Activated naive CD4-positive, alpha-beta T cell treated with anti-CD3 and anti-CD28 coated beads, Interleukin-2, amount 10 ng/mL, durations not matched to agents 7 days and 5 days (primary cell): ENCODE data around the gene SLC50A1.
"Not testable (repeated sequence)": the region's sequence is repeated elsewhere in the genome, so short reads cannot be mapped to it uniquely, and the experiment has no call there.

Experiments used
- CTCF ChIA-PET: fragments of 350-600 bp; sonication (Branson Sonifier 250); formaldehyde crosslinking; loops from one replicate; lab custom pipeline; 2021; ENCODE audit warnings: antibody characterized with exemption; lab: Charles Lee
- DNase-seq: peaks from one replicate; pipeline ENCODE4 v3.0.0-alpha.2; 2020
- H3K27ac Mint-ChIP-seq: one replicate; pipeline ENCODE4 v1.8.0; 2021; ENCODE audit warnings: mild to moderate bottlenecking, moderate library complexity, mixed read lengths
- H3K27me3 Mint-ChIP-seq: one replicate; pipeline ENCODE4 v1.8.0; 2021; ENCODE audit warnings: mild to moderate bottlenecking, mixed read lengths
- H3K36me3 Mint-ChIP-seq: one replicate; pipeline ENCODE4 v1.8.0; 2021; ENCODE audit warnings: mixed read lengths
- H3K4me1 Mint-ChIP-seq: one replicate; pipeline ENCODE4 v1.8.0; 2021; ENCODE audit warnings: mixed read lengths
- H3K4me3 Mint-ChIP-seq: one replicate; pipeline ENCODE4 v1.8.0; 2021; ENCODE audit warnings: mild to moderate bottlenecking, moderate library complexity, mixed read lengths
- H3K9me3 Mint-ChIP-seq: one replicate; pipeline ENCODE4 v1.8.0; 2021; ENCODE audit warnings: mixed read lengths

Gene SLC50A1

GRCh38 chr1:155134322-155134721 is 1.3 kb upstream of the SLC50A1 start:
- CTCF ChIA-PET = interaction anchor here (1.0 to 2.4 kb wide), 5 partner anchors 32 to 49 kb away, joined by 3 to 12 read pairs (median 6); partner anchors contain the start of gene KRTCAP2
- Mint-ChIP-seq H3K9me3 (no peaks in the 10 kb centered on the region), H3K27ac (no peak overlapping the region), H3K4me3 (peak overlapping the region; percentile 95), H3K36me3 (peaks cover 20% of the 10 kb centered on the region), H3K27me3 (peaks cover 18% of the 10 kb centered on the region), H3K4me1 (peaks cover 44% of the 10 kb centered on the region)
- no peak for DNase-seq

- Mint-ChIP-seq H3K4me1 (peaks cover 42% of the 10 kb centered on the region), H3K36me3 (peaks cover 20% of the 10 kb centered on the region), H3K27me3 (peaks cover 12% of the 10 kb centered on the region), H3K4me3 (peak overlapping the region; percentile 95), H3K9me3 (no peaks in the 10 kb centered on the region), H3K27ac (peak overlapping the region; percentile 97)
- DNase-seq = peak; percentile 54
- CTCF ChIA-PET = interaction anchor here (1.0 to 2.4 kb wide), 5 partner anchors 32 to 50 kb away, joined by 3 to 12 read pairs (median 6); partner anchors contain the start of gene KRTCAP2
Observed at GRCh38 chr1:155134880-155135414, 705 bp upstream of the SLC50A1 start.

- Mint-ChIP-seq H3K27me3 (peaks cover 11% of the 10 kb centered on the region), H3K4me1 (peaks cover 46% of the 10 kb centered on the region), H3K27ac (peak overlapping the region; percentile 97), H3K9me3 (no peaks in the 10 kb centered on the region), H3K36me3 (peaks cover 22% of the 10 kb centered on the region), H3K4me3 (peak overlapping the region; percentile 95)
- DNase-seq = peak; percentile 39
- CTCF ChIA-PET = interaction anchor here (0.7 to 1.8 kb wide), 4 partner anchors 24 to 52 kb away, joined by 3 to 7 read pairs (median 4); partner anchors contain the start of gene KRTCAP2
Observed at GRCh38 chr1:155136748-155137147, 1.1 kb downstream of the SLC50A1 start.

- peaks cover 22% of the 10 kb centered on the region for H3K36me3 Mint-ChIP-seq
- H3K27ac Mint-ChIP-seq = peak overlapping the region; percentile 97
- H3K27me3 Mint-ChIP-seq = peaks cover 11% of the 10 kb centered on the region
- H3K4me1 Mint-ChIP-seq = peaks cover 46% of the 10 kb centered on the region
- H3K9me3 Mint-ChIP-seq = no peaks in the 10 kb centered on the region
- CTCF ChIA-PET = interaction anchor here (0.6 to 1.8 kb wide), 4 partner anchors 30 to 141 kb away, joined by 3 to 7 read pairs (median 4); partner anchors contain the start of gene KRTCAP2
- H3K4me3 Mint-ChIP-seq = peak overlapping the region; percentile 95
- DNase-seq = no peak
Observed at GRCh38 chr1:155137154-155137949, 1.7 kb downstream of the SLC50A1 start.

GRCh38 chr1:155139895-155140629 is 4.4 kb downstream of the SLC50A1 start, which contains the start of gene DPM3:
Gene DPM3, minus strand, starts transcription at chr1:155140531. Its CDS starts 291 bp downstream, at chr1:155140240.
- Mint-ChIP-seq H3K27ac (peak within 1 kb of the TSS; percentile 94), H3K4me3 (peak within 1 kb of the TSS; percentile 99), H3K27me3 (peaks cover 18% of the 10 kb centered on the region), H3K36me3 (peaks cover 22% of the 10 kb centered on the region), H3K4me1 (peaks cover 40% of the 10 kb centered on the region), H3K9me3 (no peaks in the 10 kb centered on the region)
- peak; percentile 96 for DNase-seq
- CTCF ChIA-PET = interaction anchor here (1.7 kb wide), 1 partner anchor 33 kb away, joined by 3 read pairs; the partner anchor contains the start of gene KRTCAP2

GRCh38 chr1:155140630-155140953 is 4.9 kb downstream of the SLC50A1 start:
- Mint-ChIP-seq H3K9me3 (no peaks in the 10 kb centered on the region), H3K27ac (peak overlapping the region; percentile 94), H3K4me3 (peak overlapping the region; percentile 99), H3K27me3 (peaks cover 22% of the 10 kb centered on the region), H3K4me1 (peaks cover 37% of the 10 kb centered on the region), H3K36me3 (peaks cover 22% of the 10 kb centered on the region)
- DNase-seq = no peak
- CTCF ChIA-PET = interaction anchor here (1.7 kb wide), 1 partner anchor 32 kb away, joined by 3 read pairs; the partner anchor contains the start of gene KRTCAP2

- Mint-ChIP-seq H3K36me3 (peaks cover 20% of the 10 kb centered on the region), H3K27me3 (peaks cover 27% of the 10 kb centered on the region), H3K9me3 (no peaks in the 10 kb centered on the region), H3K4me1 (peaks cover 31% of the 10 kb centered on the region), H3K27ac (no peak overlapping the region), H3K4me3 (no peak overlapping the region)
- DNase-seq = no peak
- CTCF ChIA-PET = no interaction called here
Observed at GRCh38 chr1:155141749-155142148, 6.1 kb downstream of the SLC50A1 start.

- no peak overlapping the region for H3K27ac Mint-ChIP-seq
- no peak overlapping the region for H3K4me3 Mint-ChIP-seq
- peaks cover 11% of the 10 kb centered on the region for H3K4me1 Mint-ChIP-seq
- peaks cover 49% of the 10 kb centered on the region for H3K27me3 Mint-ChIP-seq
- H3K9me3 Mint-ChIP-seq = no peaks in the 10 kb centered on the region
- no peak for DNase-seq
- CTCF ChIA-PET = interaction anchor here (0.8 to 1.9 kb wide), 2 partner anchors 21 to 54 kb away, joined by 3 to 6 read pairs; no protein-coding TSS in a partner anchor
- no peaks in the 10 kb centered on the region for H3K36me3 Mint-ChIP-seq
Observed at GRCh38 chr1:155145491-155145890, 9.8 kb downstream of the SLC50A1 start.

GRCh38 chr1:155155996-155156643 is 20.5 kb downstream of the SLC50A1 start:
- H3K4me3 Mint-ChIP-seq, H3K36me3 Mint-ChIP-seq, H3K4me1 Mint-ChIP-seq, H3K9me3 Mint-ChIP-seq, H3K27ac Mint-ChIP-seq, DNase-seq: not testable (repeated sequence)
- CTCF ChIA-PET = interaction anchor here (0.9 to 1.2 kb wide), 2 partner anchors 26 to 64 kb away, joined by 3 to 5 read pairs; no protein-coding TSS in a partner anchor
- peaks cover 23% of the 10 kb centered on the region for H3K27me3 Mint-ChIP-seq

- CTCF ChIA-PET = no interaction called here
- no peak overlapping the region for H3K4me3 Mint-ChIP-seq
- no peak overlapping the region for H3K27ac Mint-ChIP-seq
- DNase-seq = no peak
- no peaks in the 10 kb centered on the region for H3K4me1 Mint-ChIP-seq
- H3K27me3 Mint-ChIP-seq = peaks cover 19% of the 10 kb centered on the region
- no peaks in the 10 kb centered on the region for H3K9me3 Mint-ChIP-seq
- H3K36me3 Mint-ChIP-seq = no peaks in the 10 kb centered on the region
Observed at GRCh38 chr1:155158991-155159390, 23.3 kb downstream of the SLC50A1 start.

GRCh38 chr1:155160128-155160527 is 24.5 kb downstream of the SLC50A1 start:
- Mint-ChIP-seq H3K4me1 (no peaks in the 10 kb centered on the region), H3K9me3 (no peaks in the 10 kb centered on the region), H3K36me3 (no peaks in the 10 kb centered on the region), H3K4me3 (no peak overlapping the region), H3K27me3 (peaks cover 14% of the 10 kb centered on the region), H3K27ac (no peak overlapping the region)
- CTCF ChIA-PET = no interaction called here
- no peak for DNase-seq

GRCh38 chr1:155162631-155163030 is 27.0 kb downstream of the SLC50A1 start:
- H3K9me3 Mint-ChIP-seq, H3K4me1 Mint-ChIP-seq, H3K36me3 Mint-ChIP-seq, H3K4me3 Mint-ChIP-seq, DNase-seq, H3K27ac Mint-ChIP-seq: not testable (repeated sequence)
- peaks cover 31% of the 10 kb centered on the region for H3K27me3 Mint-ChIP-seq
- CTCF ChIA-PET = interaction anchor here (1.2 to 13.8 kb wide), 2 partner anchors 10 to 72 kb away, joined by 4 to 226 read pairs; partner anchors contain the start of gene KRTCAP2

GRCh38 chr1:155163785-155164184 is 28.1 kb downstream of the SLC50A1 start:
- CTCF ChIA-PET = interaction anchor here (1.1 to 13.8 kb wide), 4 partner anchors 9 to 74 kb away, joined by 3 to 226 read pairs (median 4); partner anchors contain the start of gene KRTCAP2
- H3K27me3 Mint-ChIP-seq = peaks cover 33% of the 10 kb centered on the region
- H3K4me3 Mint-ChIP-seq, H3K27ac Mint-ChIP-seq, H3K36me3 Mint-ChIP-seq, H3K9me3 Mint-ChIP-seq, DNase-seq: not testable (repeated sequence)
- H3K4me1 Mint-ChIP-seq = peaks cover 15% of the 10 kb centered on the region
